ENCODE data around the gene MCTP1.
"Not testable (repeated sequence)": the region's sequence is repeated elsewhere in the genome, so short reads cannot be mapped to it uniquely, and the experiment has no call there.

DNA sequence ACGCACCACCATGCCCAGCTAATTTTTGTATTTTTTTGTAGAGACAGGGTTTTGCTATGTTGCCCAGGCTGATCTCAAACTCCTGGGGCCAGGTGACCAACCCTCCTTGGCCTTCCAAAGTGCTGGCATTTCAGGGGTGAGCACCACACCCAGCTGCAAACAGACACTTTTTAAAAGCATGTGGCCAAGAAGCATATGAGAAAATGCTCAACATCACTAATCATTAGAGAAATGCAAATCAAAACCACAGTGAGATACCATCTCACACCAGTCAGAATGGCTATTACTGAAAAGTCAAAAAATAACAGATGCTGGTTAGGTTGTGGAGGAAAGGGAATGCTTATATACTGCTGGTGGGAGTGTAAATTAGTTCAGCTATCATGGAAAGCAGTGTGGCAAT lies 439.2 kb downstream of the MCTP1 start:
- TF ChIP-seq CTCF, POLR2A (IDR thresholded peaks at IDR 0.05): not testable (repeated sequence)
